Stimulated activated CD8-positive, alpha-beta memory T cell treated with anti-CD3 and anti-CD28 coated beads, Interleukin-12 subunit alpha, Interleukin-12 subunit beta, amount 100 ng/mL, for 1 hour (primary cell): ENCODE measurements around the gene MAMLD1.

Experiments
- DNase-seq: peaks from one replicate; pipeline ENCODE4 v3.0.0-alpha.2; 2020; ENCODE audit warnings: low read depth

MAMLD1 gene

GRCh38 chrX:150352581-150352980, 10.5 kb upstream of the MAMLD1 start:
- no peak for DNase-seq

DNA sequence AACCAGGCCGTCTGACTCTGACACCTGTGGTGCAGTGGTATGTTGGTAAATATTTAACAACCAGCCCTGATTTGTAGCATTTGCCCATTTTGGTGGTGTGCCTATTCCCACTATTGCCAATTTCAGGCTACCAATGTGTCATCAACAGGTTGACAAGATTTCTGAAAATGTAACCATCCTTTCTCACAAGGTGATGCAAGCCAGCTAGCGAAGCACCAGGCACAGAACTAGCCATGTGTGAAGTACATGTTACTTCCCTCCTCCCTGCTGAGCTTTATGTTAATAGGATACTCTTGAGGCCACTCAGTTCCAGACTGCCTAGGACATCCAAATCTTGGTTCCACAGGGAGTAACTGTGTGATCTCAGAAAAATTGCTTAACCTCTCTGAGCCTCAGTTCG, 7.2 kb upstream of the MAMLD1 start:
- DNase-seq, result no peak

DNA sequence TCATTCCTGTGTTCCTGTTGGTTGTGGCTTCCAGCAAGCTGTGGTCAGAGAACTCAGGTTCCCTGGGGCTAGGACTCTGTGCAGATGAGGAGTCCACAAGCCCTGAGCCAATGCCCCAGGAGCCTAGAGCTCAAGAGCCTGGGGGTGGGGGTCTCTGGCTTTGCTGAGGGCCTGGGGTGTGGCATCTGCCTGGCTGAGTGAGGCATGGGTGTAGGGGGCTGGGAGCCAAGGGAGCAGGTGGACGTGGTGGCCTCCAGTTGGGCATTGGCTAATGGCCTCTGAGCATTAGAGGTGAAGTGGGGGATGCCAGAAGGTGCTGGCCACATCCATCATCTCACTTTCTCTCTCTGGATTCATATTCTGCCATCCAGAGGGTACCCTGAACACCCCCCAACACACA, 5.3 kb upstream of the MAMLD1 start:
- no peak for DNase-seq

- DNase-seq, result no peak
These were observed 4.5 kb upstream of the MAMLD1 start for GRCh38 chrX:150358651-150359050.

- no peak for DNase-seq
These were observed 2.8 kb upstream of the MAMLD1 start for GRCh38 chrX:150360331-150360730.

DNA sequence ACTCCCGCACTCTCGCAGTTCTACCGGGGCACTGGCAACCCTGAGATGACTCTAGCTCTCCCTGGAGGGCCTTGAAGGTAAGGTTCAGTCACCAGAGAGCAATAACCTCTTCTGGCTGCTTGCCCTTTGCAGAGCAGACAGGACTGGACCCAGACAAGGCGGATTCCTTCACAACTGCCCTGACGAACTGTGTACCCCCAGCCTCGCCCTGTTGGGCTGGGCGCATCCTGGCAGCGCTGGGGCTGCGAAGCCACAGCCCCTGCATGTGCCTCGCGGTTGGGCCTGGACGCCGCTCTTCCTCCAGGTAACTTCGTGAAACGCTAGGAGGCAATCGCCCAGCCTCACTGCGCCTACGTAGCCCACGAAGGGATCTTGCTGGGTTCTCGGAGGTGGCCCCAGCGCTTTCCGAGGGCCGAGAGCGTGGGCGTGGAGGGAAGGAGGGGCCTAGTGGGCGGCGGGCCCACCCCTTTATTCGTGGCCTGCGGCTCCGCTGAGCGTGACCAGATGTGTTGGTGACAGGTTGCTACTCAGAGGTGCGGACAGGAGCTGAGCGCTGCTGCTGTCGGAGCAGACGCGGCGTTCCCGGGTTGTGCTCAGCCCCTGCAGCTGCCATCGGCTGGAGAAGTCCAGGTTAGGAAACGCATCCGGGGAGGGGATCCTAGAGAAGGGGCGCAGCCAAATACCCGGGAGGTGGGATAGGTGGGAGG, 1.9 kb upstream of the MAMLD1 start:
- DNase-seq, result no peak

GRCh38 chrX:150361777-150362351, 1.3 kb upstream of the MAMLD1 start:
- DNase-seq, result no peak

- no peak for DNase-seq
These were observed 637 bp downstream of the MAMLD1 start for GRCh38 chrX:150363561-150364346.

DNA sequence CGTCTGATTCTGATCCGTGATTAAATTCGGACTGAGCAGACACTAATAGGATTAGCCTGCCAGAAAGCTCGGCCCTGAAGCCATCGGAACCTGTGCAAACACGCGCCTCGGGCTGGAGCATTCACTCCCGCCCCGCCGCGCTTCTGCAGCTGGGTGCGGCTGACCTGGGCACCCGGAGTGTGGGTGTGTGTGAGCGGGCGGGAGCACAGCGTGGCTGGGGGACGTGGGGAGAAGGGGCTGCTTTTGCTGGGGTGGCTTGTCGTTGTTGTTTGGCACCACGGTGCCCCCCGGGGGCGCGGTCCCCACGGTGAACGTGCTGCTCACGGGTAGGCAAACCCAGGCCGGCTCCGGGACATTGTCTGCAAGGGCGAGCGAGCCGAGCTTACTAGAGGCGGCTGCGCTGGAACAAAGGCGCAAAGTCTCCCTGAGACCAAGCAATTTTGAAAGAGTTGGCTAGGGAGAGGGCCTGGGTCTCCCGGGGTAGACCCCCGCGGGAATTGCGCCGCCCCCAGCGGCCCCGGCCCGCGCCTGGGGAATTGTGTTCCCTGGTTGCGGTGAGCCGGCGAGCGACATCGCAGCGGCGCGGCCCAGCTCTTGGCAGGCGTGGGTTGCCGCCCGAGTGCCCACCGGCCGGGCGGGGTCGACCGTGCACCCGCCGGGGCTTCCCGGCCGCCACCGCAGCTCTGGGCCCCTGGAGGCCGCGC, 1.4 kb downstream of the MAMLD1 start:
- no peak for DNase-seq

GRCh38 chrX:150365051-150365989, 2.2 kb downstream of the MAMLD1 start:
- DNase-seq, result peak; percentile 45

DNA sequence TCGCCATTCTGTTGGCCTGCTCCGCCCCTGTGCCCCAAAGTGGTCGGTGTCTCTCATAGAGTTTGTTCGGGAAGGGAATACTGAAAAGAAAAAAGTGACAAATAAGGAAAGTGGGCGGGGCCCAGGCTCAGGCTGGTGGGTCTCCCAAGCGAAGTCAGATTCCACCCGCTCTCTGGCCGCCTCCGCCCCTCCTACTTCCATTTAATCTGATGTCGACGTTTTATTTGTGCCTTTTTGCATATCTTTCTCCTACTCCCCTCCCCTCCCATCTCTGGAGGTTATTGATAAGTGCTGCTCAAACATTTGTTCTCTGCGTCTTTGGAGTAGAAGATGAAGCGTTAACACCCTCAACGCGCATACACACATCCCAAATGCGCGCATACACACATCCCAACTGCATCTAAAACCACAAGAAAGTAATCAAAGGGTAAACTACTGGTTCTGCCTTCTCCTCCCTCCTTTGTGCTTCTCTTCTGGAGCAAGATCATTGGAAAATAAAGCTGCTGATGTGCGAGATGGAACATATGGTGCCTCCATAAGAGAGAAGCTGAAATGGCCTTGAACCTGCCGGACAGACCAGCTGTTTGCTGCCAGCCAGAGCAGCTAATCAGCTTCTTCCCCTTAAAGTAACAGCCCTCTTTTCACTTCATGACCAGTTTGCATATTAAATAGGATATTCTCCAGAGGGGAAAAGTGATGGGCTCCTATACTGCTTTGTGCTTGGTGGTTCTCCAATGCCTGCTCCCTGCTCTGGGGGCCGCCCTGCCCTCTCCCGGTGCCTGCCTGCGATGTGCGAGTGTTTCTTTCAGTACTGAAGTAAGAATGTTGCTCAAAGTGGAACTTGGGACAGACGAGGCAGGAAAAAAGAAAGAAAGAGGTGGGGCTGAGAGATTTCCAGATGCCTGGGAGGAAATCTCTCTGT, 3.1 kb downstream of the MAMLD1 start:
- no peak for DNase-seq

DNA sequence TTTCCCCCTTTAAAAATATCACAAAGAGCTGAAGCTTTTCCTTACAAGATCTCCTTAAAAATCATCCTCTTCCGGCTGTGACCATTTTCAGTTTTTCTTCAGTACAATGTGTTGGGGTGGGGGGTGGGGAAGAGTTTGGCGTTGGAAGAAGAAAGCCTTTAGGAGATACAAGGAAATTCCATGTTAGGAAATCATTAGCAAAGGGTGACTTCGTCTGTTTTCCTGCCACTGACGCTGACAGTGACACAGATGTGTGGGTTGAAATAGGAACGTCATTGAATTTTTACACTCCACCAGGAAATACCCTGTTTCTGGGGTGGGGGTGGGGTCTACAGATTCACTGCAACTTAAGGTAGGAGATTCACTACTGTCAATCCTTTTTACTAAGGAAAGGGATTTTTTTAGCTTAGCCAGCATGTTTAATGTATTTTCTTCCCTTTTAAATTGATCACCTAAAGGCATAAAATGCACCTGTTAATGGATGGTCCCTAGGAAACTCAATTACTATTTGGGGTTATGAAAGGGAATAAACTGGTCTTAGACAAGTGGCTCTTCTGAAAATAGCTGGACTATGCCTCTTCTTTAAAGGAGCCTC, 3.9 kb downstream of the MAMLD1 start:
- no peak for DNase-seq

DNA sequence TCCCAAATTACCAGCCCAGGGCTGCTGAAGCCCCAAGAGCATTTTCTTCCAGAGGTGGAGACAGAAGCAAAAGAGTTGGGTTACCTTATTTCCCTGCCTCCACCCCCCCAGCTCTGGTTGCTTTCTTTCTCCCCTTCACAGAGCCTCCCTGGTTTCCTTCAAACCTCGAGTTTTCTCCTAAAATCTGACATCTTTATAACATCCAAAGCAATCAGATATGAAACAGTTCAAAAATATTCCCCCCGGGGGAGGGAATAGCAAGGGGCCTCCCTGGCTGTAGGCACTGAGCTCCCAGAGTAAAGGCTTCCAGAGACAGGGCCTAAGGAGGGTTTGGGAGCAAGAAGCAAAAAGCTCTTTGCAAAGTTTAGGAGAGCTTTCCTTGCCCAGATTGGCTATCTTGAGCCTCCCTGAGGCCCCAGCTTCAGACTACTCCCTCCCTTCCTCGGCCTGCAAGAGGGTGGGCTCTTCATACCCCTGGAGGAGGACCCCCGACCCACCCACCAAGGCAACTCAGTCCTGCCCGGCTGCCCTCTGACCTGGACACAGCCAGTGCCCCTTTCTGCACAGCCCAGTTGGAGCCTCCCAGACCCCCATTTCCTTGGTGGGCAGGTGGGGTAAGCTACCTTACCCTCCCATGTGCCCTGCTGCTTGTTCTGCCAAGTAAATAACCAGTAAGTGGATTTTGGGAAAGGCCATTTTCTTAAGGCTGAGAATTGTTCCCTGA, 7.6 kb downstream of the MAMLD1 start:
- no peak for DNase-seq

DNA sequence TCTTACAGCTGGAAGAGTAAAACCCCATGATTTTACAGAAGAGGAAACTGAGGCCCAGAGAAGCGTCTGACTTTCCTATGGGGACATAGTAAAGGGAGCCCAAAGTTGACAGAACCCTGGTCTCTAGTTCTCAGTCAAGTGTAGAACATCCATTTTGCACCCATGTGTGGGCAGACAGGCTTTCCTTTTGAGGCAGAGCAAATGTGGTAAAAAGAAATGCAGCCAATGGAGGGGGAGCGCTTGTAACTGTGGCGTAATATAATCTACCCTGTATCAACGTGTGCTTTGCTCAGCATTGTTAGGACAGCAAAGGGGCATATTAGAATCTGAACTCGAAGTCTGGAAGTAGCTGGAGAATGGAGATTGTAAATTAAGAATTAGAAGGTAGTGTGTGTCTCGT, 8.8 kb downstream of the MAMLD1 start:
- no peak for DNase-seq

DNA sequence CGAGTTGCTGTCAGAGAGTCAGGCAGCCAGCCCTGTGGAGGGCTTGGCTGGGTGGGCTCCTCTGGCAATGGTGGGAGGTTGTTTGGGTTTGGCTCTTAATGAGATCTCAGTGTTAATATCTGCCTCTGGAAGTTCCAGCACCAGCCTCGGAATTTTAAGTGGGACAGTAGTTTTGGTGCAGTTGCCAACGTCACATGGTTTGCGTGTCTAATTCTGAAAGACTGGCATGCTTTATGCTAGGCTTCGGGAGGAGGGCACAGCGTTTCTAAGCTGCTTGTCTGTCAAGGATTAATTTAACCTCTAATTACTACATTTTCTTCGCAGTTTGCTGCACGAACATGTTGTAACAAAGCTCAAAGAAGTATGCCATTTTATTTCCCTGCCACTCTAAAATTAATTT, 9.2 kb downstream of the MAMLD1 start:
- DNase-seq, result no peak

GRCh38 chrX:150372756-150373155, 9.6 kb downstream of the MAMLD1 start:
- DNase-seq, result no peak

DNA sequence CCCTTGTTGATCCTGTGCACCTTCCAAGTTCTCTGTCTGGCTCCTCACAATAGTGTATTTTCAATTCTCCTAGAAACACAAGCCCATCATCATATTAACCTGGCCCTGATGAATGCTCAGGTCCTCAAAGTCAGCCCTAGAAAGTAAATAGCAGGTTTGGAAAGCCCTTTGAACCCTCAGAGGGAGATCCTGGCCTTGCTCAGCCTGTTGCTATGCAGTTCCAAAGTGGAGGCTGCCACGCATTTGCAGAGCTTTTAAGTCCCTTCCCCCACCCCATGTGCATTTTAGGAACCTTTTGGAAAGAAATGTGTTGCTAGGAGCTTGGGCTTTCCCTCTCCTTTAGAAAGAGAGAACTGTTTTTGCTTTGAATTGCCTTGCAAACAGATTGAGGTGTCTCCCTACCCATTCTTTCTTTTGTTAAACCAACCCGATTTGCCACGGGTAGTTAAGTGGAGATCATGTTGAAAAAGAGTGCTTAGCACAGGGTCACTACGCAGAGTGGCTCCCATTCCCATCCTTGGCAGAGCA, 12.2 kb downstream of the MAMLD1 start:
- DNase-seq, result no peak

- no peak for DNase-seq
These were observed 13.9 kb downstream of the MAMLD1 start for GRCh38 chrX:150377005-150377404.

DNA sequence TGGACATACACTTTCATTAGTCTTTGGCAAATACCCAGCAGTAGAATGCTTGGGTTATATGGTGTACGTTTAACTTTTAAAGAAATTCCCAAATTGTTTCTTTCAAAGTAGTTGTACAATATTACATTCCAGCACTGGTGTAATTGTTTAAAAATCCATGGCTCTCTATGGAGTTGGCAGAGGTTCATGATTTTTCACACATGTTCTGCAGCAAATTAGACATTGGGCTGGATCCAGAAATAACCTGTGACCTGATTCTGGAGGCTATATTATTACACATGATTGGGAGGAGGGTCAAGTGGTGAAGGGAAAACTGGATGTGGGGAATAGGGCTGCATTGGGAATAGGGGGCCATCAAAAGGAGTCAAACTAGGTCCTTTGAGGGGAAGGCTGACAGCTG, 41.9 kb downstream of the MAMLD1 start:
- no peak for DNase-seq
